Adipocyte (in vitro differentiated cells): Measurements from ENCODE around the gene LTB4R.

Experiments used
- DNase-seq: peaks from one replicate; pipeline ENCODE4 v3.0.0-alpha.2; 2015; ENCODE audit warnings: low read depth
- H3K27me3 ChIP-seq: replicated peaks from 2 replicates; pipeline ENCODE4 v1.7.0; 2013; ENCODE audit warnings: mild to moderate bottlenecking, low read length, moderate library complexity; ENCODE audit not compliant: control insufficient read depth, insufficient read depth
- H3K36me3 ChIP-seq: 2 replicates; pipeline ENCODE4 v1.7.0; 2013; ENCODE audit warnings: low read length, mild to moderate bottlenecking, moderate library complexity; ENCODE audit not compliant: control insufficient read depth, insufficient read depth, severe bottlenecking
- H3K4me1 ChIP-seq: 2 replicates; pipeline ENCODE4 v1.7.0; 2013; ENCODE audit warnings: mild to moderate bottlenecking, low read length, moderate library complexity; ENCODE audit not compliant: control insufficient read depth, insufficient read depth
- H3K4me3 ChIP-seq: 2 replicates; pipeline ENCODE4 v1.7.0; 2013; ENCODE audit warnings: mild to moderate bottlenecking, low read length, moderate library complexity
- H3K9ac ChIP-seq: 2 replicates; pipeline ENCODE4 v1.7.0; 2013; ENCODE audit warnings: mild to moderate bottlenecking, low read length, moderate library complexity
- H3K9me3 ChIP-seq: 2 replicates; pipeline ENCODE4 v1.7.0; 2013; ENCODE audit warnings: mild to moderate bottlenecking, low read length, moderate library complexity; ENCODE audit not compliant: control insufficient read depth

LTB4R gene

DNA sequence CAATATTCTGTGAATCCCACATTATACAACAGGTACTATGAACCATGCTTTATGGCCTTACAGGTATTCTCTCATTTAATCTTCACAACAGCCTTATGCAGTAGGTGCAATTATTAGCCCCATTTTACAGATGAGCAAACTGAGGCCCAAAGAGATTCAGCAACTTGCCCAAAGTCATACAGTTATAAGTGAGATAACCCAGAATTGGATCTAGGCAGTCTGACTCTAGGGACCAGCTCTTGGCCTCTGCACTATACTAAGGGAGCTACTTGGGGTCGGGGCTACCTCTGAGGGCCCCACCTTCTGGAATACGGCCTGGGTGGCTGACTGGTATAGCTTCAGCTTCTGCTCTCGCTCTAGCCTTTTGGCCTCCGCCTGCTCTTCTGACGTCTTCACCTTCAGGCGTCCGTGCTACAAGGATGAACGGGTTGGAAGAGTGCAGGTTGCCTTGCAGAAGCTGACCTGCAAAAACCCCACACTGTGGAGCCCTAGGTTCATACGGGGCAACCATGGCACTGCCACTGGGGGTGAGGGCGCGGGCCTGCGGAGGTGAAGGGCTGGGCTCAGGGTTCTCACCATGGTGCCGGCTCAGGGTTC is 40.7 kb upstream of the LTB4R start:
- Histone ChIP-seq H3K9ac (peak overlapping the region; percentile 99), H3K4me1 (peaks cover 22% of the 10 kb centered on the region), H3K9me3 (no peaks in the 10 kb centered on the region), H3K36me3 (peaks cover 38% of the 10 kb centered on the region), H3K27me3 (no peaks in the 10 kb centered on the region), H3K4me3 (peak overlapping the region; percentile 97)
- DNase-seq, result no peak

DNA sequence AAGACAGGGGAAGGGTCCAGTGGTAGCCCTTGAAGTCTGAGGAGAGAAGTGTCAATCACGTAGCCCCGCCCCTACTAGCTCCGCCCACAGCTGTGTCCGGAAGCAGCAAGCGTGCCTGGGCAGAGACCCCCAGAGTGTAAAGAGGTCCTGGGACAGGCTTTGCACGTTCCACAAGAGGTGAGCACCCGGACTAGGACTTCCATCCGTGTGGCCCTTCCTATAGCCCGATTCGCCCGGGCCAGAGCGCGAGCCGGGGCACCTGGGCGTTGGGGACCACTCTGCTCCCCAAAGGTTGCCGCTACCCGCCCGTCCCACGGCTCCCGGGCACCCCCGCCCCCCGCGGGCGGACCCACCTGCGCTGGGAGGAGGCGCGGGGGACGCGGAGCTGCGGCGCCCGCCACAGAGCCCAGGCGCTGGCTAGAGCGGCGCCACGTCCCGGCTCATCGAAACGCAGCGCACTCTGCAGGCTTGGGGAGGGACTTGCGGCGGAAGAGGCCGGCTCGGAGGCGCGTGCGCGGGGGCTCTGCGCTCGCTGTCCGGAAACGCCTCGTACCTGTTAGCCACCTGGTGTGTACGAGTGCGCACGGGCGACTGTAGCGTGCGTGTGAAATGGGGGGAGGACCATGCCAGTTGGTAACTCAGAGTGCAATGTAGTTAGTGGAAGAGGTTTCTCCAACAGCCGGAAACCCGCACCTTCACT is 40.0 kb upstream of the LTB4R start, which contains the start of gene RABGGTA:
RABGGTA (minus strand) TSS at position 464 of the 700 bp plus-strand sequence. CDS start 482 bp downstream, outside the sequence.
- Histone ChIP-seq H3K27me3 (no peaks in the 10 kb centered on the region), H3K4me3 (peak within 1 kb of the TSS; percentile 97), H3K4me1 (peaks cover 22% of the 10 kb centered on the region), H3K36me3 (peaks cover 33% of the 10 kb centered on the region), H3K9me3 (no peaks in the 10 kb centered on the region), H3K9ac (peak within 1 kb of the TSS; percentile 99)
- DNase-seq, result peak; percentile 95

DNA sequence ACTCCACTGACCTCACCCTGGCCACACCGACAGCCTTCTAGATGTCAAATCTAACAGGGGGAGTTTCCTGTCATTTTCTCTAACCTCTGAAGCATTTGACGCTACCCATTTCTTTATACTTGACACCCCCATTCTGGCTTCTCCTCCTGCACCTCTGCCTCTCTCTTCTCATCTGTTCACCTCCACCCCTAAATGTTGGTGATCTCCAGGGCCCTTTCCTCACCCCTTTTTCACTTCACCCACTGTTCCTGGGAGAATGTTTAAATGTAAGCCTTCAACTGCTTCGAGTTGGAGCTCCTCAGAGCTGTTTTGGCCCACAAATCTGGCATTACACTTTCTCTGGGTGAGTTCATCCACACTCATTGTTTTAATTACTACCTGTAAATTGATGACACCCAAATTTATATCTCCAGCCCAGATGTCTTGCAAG is 39.5 kb upstream of the LTB4R start:
- Histone ChIP-seq H3K36me3 (peaks cover 27% of the 10 kb centered on the region), H3K4me3 (peak overlapping the region; percentile 97), H3K9me3 (no peaks in the 10 kb centered on the region), H3K9ac (peak overlapping the region; percentile 99), H3K27me3 (no peaks in the 10 kb centered on the region), H3K4me1 (peaks cover 22% of the 10 kb centered on the region)
- DNase-seq, result no peak

DNA sequence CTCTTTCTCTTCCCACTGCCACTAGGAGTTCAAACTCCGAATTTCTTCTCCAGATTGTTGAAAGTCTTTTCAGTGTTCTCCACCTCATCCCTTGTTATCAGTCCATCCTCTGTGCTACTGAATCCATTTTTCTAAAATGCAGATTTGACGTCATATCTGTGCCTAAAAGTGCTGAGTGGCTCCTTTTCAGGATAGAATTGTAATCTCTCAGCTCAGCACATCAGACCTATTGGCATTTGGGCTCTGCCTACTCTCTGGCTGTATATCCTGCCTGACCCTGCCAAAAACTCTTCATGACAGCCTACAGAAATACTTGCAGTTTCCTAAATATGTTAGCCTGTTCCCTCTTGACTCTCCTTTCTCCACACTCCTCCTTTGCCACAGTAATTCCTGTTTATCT is 38.8 kb upstream of the LTB4R start:
- H3K9me3 ChIP-seq, result no peaks in the 10 kb centered on the region
- peaks cover 28% of the 10 kb centered on the region for H3K4me1 ChIP-seq
- no peak for DNase-seq
- no peak overlapping the region for H3K9ac ChIP-seq
- no peak overlapping the region for H3K4me3 ChIP-seq
- H3K27me3 ChIP-seq, result no peaks in the 10 kb centered on the region
- H3K36me3 ChIP-seq, result peaks cover 21% of the 10 kb centered on the region

DNA sequence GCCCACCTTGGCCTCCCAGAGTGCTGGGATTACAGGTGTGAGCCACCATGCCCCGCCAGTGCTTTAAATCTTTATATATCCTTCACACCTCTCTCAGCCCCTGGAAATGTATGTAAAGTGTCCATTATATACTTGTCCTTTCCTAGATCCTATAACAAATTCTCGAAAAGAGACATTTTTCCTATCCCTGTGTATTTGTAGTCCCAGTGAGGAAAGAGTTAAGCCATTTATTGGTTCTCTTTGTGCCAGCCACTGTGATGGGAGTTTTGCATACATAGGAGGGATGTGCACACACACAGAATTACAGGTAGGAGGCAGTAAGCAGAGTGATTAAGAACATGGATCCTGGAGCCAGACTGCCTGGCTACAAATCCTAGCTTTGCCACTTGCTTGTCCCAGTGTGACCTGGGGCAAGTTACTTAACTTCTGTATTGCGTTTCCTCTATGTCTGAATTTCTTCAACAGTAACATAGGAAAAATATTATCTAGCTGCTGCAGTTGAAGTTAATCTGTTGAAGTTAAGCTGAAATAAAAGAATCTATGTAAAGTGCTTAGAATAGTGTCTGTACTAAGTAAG is 37.8 kb upstream of the LTB4R start:
- DNase-seq, result no peak
- Histone ChIP-seq H3K4me1 (peaks cover 36% of the 10 kb centered on the region), H3K9me3 (no peaks in the 10 kb centered on the region), H3K4me3 (no peak overlapping the region), H3K27me3 (no peaks in the 10 kb centered on the region), H3K9ac (no peak overlapping the region), H3K36me3 (peaks cover 12% of the 10 kb centered on the region)

DNA sequence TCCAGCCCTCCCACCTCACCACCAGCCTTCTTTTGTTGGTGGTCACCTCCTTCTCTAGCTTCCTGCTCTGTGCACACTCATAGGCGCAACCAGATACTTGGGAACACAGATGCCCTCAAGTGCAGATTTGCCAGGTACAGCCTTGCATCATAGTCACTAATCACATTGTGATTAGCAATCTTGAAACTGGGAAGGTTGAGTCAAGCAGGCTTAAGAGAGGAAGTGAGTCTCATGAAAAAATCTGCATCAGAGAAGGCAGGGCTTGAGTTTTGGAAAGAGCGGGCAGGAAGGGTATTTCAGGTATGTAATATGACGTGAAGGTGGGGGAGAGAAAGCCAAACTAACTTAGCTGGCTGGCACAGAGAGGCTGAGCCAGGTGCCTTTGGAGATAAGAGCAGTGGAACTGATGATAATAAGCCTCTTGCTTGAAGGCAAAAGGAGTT is 37.2 kb upstream of the LTB4R start:
- no peak for DNase-seq
- Histone ChIP-seq H3K9ac (no peak overlapping the region), H3K36me3 (peaks cover 7% of the 10 kb centered on the region), H3K9me3 (no peaks in the 10 kb centered on the region), H3K27me3 (no peaks in the 10 kb centered on the region), H3K4me3 (no peak overlapping the region), H3K4me1 (peaks cover 40% of the 10 kb centered on the region)

DNA sequence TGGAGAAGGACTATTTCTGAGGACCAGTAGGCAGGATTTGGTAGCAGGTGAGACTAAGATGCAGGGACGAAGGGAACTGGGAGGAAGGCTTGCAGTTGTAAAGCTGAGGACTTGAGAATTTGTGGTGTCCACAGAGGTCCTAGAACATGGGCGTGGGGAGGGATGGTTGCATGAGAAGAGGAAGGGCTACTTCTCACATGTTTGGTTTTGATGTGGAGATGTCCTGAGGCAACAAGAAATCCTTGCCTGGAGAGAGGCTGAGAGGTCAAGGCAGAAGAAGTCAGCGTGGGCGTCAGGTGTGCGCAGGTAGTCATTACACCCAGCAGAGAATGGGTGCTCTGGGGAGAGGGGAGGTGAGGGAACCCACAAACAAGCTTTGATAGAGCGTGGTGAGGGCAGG is 34.2 kb upstream of the LTB4R start:
- H3K27me3 ChIP-seq, result no peaks in the 10 kb centered on the region
- no peak for DNase-seq
- no peak overlapping the region for H3K4me3 ChIP-seq
- H3K9ac ChIP-seq, result peak overlapping the region; percentile 39
- no peaks in the 10 kb centered on the region for H3K9me3 ChIP-seq
- H3K4me1 ChIP-seq, result peaks cover 50% of the 10 kb centered on the region
- H3K36me3 ChIP-seq, result no peaks in the 10 kb centered on the region

DNA sequence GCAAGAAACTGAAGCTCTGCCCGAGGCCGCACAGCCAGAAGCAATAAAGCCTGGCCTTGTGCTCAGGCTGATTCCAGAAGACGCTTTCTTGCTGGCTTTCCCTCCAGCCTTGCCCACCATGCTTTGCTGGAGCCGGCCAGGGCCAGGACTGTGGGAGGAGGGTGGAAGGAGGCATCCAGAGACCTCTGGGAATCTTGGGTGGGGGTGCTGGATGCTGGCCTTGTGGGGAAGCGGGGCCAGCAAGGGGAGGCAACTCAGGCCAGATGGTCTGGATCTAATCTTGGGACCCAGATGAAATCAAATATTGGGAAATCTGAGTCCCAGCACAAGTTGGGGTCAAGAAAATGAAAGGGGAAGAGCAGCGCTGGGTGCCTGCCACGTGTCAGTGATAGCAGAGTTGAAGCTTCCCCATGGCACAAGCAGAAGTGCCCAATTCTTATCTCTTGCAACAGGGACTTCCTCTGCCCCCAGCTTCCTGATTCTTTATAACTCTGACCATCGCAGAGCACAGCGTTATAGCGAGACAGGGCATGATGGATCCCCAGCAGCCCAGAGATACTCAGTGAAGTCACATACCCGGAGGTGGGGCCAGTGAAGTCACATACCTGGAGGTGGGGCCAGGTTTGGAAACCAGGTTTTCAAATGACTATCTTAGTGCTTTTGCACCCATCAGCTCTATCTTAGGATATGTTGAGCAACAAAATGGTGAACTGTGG is 33.5 kb upstream of the LTB4R start:
- DNase-seq, result no peak
- Histone ChIP-seq H3K9ac (peak overlapping the region; percentile 39), H3K4me1 (peaks cover 50% of the 10 kb centered on the region), H3K36me3 (no peaks in the 10 kb centered on the region), H3K4me3 (no peak overlapping the region), H3K27me3 (no peaks in the 10 kb centered on the region), H3K9me3 (no peaks in the 10 kb centered on the region)

DNA sequence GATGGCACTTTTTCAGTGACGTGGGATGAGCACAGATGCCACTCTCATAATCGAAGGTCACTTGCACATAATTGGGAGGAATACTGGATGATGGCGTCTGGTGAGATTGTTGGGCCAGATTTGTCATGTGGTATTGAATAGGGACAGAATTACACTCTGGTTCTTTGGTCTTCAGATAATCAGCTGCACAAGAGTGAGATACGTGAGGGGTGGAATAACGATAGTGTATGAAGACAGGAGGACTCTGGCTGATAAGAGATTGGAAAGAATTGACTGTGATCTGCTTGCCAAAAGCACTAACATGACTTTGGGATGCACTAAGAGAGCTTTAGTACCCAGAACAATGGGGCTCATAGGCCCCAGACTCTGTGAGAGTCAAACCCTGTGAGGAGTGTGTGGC is 32.9 kb upstream of the LTB4R start:
- Histone ChIP-seq H3K4me1 (peaks cover 48% of the 10 kb centered on the region), H3K9me3 (no peaks in the 10 kb centered on the region), H3K36me3 (no peaks in the 10 kb centered on the region), H3K27me3 (no peaks in the 10 kb centered on the region), H3K9ac (no peak overlapping the region), H3K4me3 (no peak overlapping the region)
- no peak for DNase-seq

DNA sequence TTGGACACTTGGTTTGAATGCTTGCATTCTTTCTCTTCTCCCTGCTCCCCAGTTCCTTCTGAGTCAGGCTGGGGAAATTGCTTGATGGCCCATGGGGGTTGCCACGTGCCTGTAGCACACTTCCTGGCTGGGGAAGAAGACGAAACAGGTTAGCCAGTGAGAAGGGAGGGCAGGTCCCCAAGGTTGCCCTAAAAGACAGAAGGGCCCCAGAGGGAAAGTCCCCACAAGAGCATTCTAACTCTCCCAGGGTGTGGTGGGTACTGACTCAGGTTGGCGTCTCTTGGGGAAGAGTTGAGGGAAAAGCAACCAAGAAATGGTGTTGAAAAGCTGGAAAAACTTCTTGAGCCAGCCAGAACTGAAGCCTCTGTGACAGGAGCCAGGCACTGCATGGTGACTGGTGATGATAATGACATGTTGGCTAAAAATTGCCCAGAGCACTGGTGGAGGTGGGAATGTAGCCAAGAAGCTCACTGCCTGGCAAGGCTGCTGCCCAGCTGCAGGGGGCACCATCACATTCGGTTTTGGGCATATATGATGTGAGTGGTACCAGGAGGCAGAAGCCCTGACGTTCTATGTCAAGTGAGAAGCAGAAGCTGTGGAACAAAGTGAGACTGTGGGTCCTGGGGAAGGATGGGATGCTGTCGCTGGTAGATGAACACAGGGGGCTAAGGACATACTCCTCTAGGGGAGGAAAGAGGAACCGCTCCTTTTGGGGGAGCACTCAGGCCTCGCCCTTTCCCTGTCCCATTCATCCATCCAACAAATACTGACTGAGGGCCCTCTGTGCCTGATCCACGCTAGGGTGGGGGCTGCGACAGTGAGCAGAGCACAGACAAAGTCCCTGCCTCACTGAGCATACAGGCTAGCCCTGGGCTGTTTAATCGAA is 31.8 kb upstream of the LTB4R start:
- no peaks in the 10 kb centered on the region for H3K27me3 ChIP-seq
- H3K4me3 ChIP-seq, result no peak overlapping the region
- no peak overlapping the region for H3K9ac ChIP-seq
- no peak for DNase-seq
- no peaks in the 10 kb centered on the region for H3K36me3 ChIP-seq
- peaks cover 38% of the 10 kb centered on the region for H3K4me1 ChIP-seq
- no peaks in the 10 kb centered on the region for H3K9me3 ChIP-seq
